CD4-positive, alpha-beta T cell (primary cell): ENCODE measurements around the gene DSCAML1. TPM values are rescaled to one million over a fixed set of nuclear protein-coding genes. Genes with fewer than 3 reads are reported as not detected.

Experiments used
- ATAC-seq: fragments of 200-7000 bp; cut with Tn5 transposase; one replicate; pipeline ENCODE4 v1.10.0; 2022; ENCODE audit warnings: mild to moderate bottlenecking; ENCODE audit not compliant: poor library complexity
- CTCF ChIA-PET: fragments of 350-600 bp; sonication (Branson Sonifier 250); formaldehyde crosslinking; loops from one replicate; lab custom pipeline; 2021; ENCODE audit warnings: antibody characterized with exemption, inconsistent platforms; lab: Charles Lee
- POLR2A ChIA-PET: fragments of 350-600 bp; sonication (Branson Sonifier 250); formaldehyde crosslinking; loops from one replicate; lab custom pipeline; 2021; ENCODE audit warnings: antibody characterized with exemption, inconsistent platforms; lab: Charles Lee
- DNase-seq, 14 experiments: peaks; one replicate each; pipeline ENCODE4 v3.0.0-alpha.2; 2013 to 2020; ENCODE audit warnings: mixed read lengths in 2 of 14
- H3K27ac ChIP-seq, 2 donors: one replicate each; pipeline versions ENCODE4 v1.5.1 to v1.7.0; 2013; ENCODE audit warnings: low read length in 2 of 2, low read depth in 1 of 2, mild to moderate bottlenecking in 1 of 2
- H3K27me3 ChIP-seq, 2 experiments: 1 replicate in 1 of 2; 2 replicates in 1 of 2; pipeline versions ENCODE4 v1.6.1 to v1.7.0; 2013; ENCODE audit warnings: low read length in 2 of 2, control low read depth in 1 of 2, mild to moderate bottlenecking in 1 of 2, moderate library complexity in 1 of 2; ENCODE audit not compliant: insufficient read depth in 2 of 2, control insufficient read depth in 1 of 2
- H3K36me3 ChIP-seq: one replicate; pipeline ENCODE4 v1.6.1; 2013; ENCODE audit warnings: low read length, control low read depth; ENCODE audit not compliant: insufficient read depth
- H3K4me1 ChIP-seq: one replicate; pipeline ENCODE4 v1.6.1; 2013; ENCODE audit warnings: low read length, control low read depth; ENCODE audit not compliant: insufficient read depth
- H3K4me3 ChIP-seq: one replicate; pipeline ENCODE4 v1.5.1; 2013; ENCODE audit warnings: mild to moderate bottlenecking, low read length, moderate library complexity
- H3K9me3 ChIP-seq, 2 experiments: 1 replicate in 1 of 2; 2 replicates in 1 of 2; pipeline versions ENCODE4 v1.6.1 to v1.7.0; 2013; ENCODE audit warnings: low read length in 2 of 2, mild to moderate bottlenecking in 2 of 2, control low read depth in 1 of 2, moderate library complexity in 1 of 2; ENCODE audit not compliant: control insufficient read depth in 1 of 2, insufficient read depth in 1 of 2
- H3K27ac Mint-ChIP-seq: one replicate; pipeline ENCODE4 v1.8.0; 2020; ENCODE audit warnings: mixed read lengths
- H3K27me3 Mint-ChIP-seq: one replicate; pipeline ENCODE4 v1.8.0; 2021; ENCODE audit warnings: mixed read lengths
- H3K36me3 Mint-ChIP-seq: one replicate; pipeline ENCODE4 v1.8.0; 2021; ENCODE audit warnings: low read depth, mixed read lengths
- H3K4me1 Mint-ChIP-seq: one replicate; pipeline ENCODE4 v1.8.0; 2021; ENCODE audit warnings: low read depth, mixed read lengths
- H3K4me3 Mint-ChIP-seq: one replicate; pipeline ENCODE4 v1.8.0; 2020; ENCODE audit warnings: mild to moderate bottlenecking, mixed read lengths
- H3K9me3 Mint-ChIP-seq: one replicate; pipeline ENCODE4 v1.8.0; 2020; ENCODE audit warnings: mixed read lengths
- intact Hi-C, 2 experiments: fragments of 100-400 bp; cut with DNase I in 1 of 2; cut with micrococcal nuclease in 1 of 2; formaldehyde crosslinking; loops; one replicate each; pipeline versions ENCODE4 v1.15.1 to v1.9.0; 2023 to 2025; cut with DNase I, micrococcal nuclease
- total RNA-seq, 174 experiments: library from RNA in 2 of 174; stranded (reverse) in 2 of 174; gene quantifications; one replicate each; pipeline ENCODE4 v1.2.3 and lab custom pipeline; 2021 to 2026
- TF ChIP-seq, protein P1 (sequence below): fragments of 200-600 bp; IDR thresholded peaks from one replicate; pipeline ENCODE4 v1.8.0; 2022; ENCODE audit warnings: antibody characterized with exemption, mild to moderate bottlenecking

Gene DSCAML1
- total RNA-seq, 2 experiments from 2014 or later, result 0.22 to 0.61 TPM

DNA sequence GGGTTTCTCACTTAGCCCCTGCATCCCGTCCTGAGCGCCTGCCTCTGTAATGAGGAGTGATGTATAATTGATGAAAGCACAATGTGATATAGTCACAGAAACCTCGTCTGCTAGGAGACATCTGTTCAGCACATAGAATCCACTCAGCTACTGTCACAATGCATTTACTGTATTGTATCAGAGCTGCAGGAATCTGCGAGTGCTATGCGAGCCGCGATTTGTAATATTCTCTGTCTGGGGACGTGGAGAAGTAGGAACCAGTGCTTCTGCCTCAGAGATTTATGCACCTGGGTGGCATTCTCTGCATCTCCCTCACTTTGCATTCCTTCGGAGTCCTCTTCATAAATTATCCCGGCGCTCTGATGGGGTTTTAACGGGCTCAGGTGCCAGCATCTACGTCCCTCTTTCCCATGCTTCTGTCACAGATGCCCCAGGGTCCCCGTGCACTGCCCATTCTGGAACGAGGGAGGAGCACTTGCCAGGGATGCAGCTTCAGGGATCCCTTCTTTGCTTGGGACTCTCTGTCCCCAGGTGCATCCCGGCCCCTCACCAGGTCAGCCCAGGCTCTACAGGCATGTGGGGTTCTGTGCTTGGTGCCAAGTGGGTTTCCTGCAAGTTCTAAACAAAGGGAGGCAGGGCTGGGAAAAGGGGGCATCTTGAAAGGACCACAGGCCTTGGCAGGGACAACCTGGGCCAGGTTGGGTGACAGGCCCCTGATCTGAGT, 205.5 kb downstream of the DSCAML1 start:
- Histone ChIP-seq H3K9me3 (peaks cover 0 to 4% of the 10 kb centered on the region in 2 experiments), H3K4me1 (no peaks in the 10 kb centered on the region), H3K27me3 (peaks cover 7 to 9% of the 10 kb centered on the region in 2 experiments), H3K36me3 (no peaks in the 10 kb centered on the region), H3K27ac (no peak overlapping the region), H3K4me3 (no peak overlapping the region)
- ChIA-PET CTCF (no interaction called here), POLR2A (no interaction called here)
- TF ChIP-seq, protein P1, sequence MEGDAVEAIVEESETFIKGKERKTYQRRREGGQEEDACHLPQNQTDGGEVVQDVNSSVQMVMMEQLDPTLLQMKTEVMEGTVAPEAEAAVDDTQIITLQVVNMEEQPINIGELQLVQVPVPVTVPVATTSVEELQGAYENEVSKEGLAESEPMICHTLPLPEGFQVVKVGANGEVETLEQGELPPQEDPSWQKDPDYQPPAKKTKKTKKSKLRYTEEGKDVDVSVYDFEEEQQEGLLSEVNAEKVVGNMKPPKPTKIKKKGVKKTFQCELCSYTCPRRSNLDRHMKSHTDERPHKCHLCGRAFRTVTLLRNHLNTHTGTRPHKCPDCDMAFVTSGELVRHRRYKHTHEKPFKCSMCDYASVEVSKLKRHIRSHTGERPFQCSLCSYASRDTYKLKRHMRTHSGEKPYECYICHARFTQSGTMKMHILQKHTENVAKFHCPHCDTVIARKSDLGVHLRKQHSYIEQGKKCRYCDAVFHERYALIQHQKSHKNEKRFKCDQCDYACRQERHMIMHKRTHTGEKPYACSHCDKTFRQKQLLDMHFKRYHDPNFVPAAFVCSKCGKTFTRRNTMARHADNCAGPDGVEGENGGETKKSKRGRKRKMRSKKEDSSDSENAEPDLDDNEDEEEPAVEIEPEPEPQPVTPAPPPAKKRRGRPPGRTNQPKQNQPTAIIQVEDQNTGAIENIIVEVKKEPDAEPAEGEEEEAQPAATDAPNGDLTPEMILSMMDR, result no peak
- H3K9me3 Mint-ChIP-seq, result no peaks in the 10 kb centered on the region
- H3K4me3 Mint-ChIP-seq, result no peak overlapping the region
- DNase-seq (no peak), ATAC-seq (no peak)
- no peaks in the 10 kb centered on the region for H3K4me1 Mint-ChIP-seq
- intact Hi-C loops, result no loop called here
- H3K36me3 Mint-ChIP-seq, result no peaks in the 10 kb centered on the region
- no peak overlapping the region for H3K27ac Mint-ChIP-seq
- H3K27me3 Mint-ChIP-seq, result peaks cover 17% of the 10 kb centered on the region

DNA sequence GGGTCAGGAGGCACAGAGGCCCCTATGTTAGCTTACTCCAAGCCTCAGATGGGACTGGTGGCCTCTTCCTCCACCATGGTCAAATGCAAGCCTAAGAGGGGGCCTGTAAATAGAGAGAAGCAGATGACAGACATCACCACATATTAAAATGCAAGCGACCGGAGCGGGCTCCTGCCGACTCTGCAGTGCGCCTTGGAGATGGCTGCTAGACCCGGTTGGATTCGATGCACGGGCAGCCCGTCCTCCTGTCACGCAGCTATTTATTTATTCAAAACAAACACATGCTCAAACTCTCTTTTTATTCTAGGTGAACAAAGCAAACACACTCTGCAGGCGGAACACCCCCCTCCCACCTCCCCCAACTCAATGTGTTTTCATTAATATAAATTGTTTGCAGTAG, 208.0 kb downstream of the DSCAML1 start:
- H3K9me3 Mint-ChIP-seq, result no peaks in the 10 kb centered on the region
- ChIA-PET POLR2A (no interaction called here), CTCF (no interaction called here)
- Histone ChIP-seq H3K27ac (no peak overlapping the region), H3K9me3 (peaks cover 0 to 4% of the 10 kb centered on the region in 2 experiments), H3K27me3 (peaks cover 4 to 7% of the 10 kb centered on the region in 2 experiments), H3K36me3 (no peaks in the 10 kb centered on the region), H3K4me1 (no peaks in the 10 kb centered on the region), H3K4me3 (no peak overlapping the region)
- no peaks in the 10 kb centered on the region for H3K4me1 Mint-ChIP-seq
- TF ChIP-seq, protein P1, result no peak
- DNase-seq, result no peak
- H3K4me3 Mint-ChIP-seq, result no peak overlapping the region
- no peak for ATAC-seq
- intact Hi-C loops, result no loop called here
- peaks cover 15% of the 10 kb centered on the region for H3K27me3 Mint-ChIP-seq
- H3K36me3 Mint-ChIP-seq, result no peaks in the 10 kb centered on the region
- H3K27ac Mint-ChIP-seq, result no peak overlapping the region

DNA sequence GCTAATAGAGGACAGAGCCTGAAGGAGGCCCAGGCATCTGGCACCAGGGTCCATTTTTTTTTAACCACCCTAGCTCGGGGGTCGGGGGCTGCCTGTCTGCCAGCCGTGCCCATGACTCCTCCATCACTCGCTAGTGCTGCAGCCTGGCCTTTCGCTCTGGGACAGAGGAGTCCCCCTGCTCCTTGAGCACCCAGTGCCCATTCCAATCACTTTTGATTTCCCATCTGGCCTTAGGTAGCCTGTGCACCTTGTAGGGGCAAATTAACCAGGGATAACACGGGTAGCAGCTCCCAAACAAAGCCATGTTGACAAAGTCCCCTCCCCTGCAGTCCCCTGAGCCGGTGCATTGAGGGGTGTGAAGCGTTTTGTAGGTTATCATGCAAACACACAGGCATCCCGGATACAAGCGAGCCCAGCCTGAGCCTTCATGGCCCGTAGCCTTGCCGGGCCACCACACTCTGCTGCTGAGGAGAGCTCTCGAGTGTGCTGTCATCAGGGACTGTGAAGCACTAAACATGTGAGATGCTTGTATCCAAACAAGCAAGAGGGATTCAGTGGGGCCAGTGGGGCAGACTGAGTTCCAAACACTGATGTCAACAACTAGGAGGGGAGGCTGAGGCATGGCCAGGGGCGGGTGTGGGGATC, 208.7 kb downstream of the DSCAML1 start:
- Histone ChIP-seq H3K36me3 (no peaks in the 10 kb centered on the region), H3K4me3 (no peak overlapping the region), H3K27ac (no peak overlapping the region), H3K27me3 (peaks cover 4 to 7% of the 10 kb centered on the region in 2 experiments), H3K4me1 (no peaks in the 10 kb centered on the region), H3K9me3 (peaks cover 0 to 4% of the 10 kb centered on the region in 2 experiments)
- intact Hi-C loops, result no loop called here
- ATAC-seq (no peak), DNase-seq (no peak)
- H3K27me3 Mint-ChIP-seq, result peaks cover 20% of the 10 kb centered on the region
- ChIA-PET CTCF (no interaction called here), POLR2A (no interaction called here)
- H3K36me3 Mint-ChIP-seq, result no peaks in the 10 kb centered on the region
- H3K9me3 Mint-ChIP-seq, result no peaks in the 10 kb centered on the region
- no peak overlapping the region for H3K4me3 Mint-ChIP-seq
- no peak overlapping the region for H3K27ac Mint-ChIP-seq
- TF ChIP-seq, protein P1, result no peak
- no peaks in the 10 kb centered on the region for H3K4me1 Mint-ChIP-seq
